Panc1 (cell line): ENCODE results near the gene TSPAN17. TPM values are rescaled to one million over a fixed set of nuclear protein-coding genes. Genes with fewer than 3 reads are reported as not detected.

ENCODE experiments used
- ATAC-seq: fragments of 200-7000 bp; cut with Tn5 transposase; 2 replicates; pipeline ENCODE4 v1.9.1; 2020; ENCODE audit warnings: mild to moderate bottlenecking, moderate library complexity
- BruUV-seq: library from RNA; stranded (reverse); fragments of 400-500 nt; replicated peaks from 2 replicates; lab custom pipeline; 2021; lab: Mats Ljungman, UMichigan
- CTCF ChIA-PET: fragments of 300-600 bp; sonication (Branson Sonifier 250); formaldehyde crosslinking; loops from one replicate; lab custom pipeline; 2022; ENCODE audit warnings: antibody characterized with exemption; lab: Charles Lee
- POLR2A ChIA-PET: fragments of 300-600 bp; sonication (Branson Sonifier 250); formaldehyde crosslinking; loops from one replicate; lab custom pipeline; 2022; ENCODE audit warnings: antibody characterized with exemption; lab: Charles Lee
- DNase-seq: peaks from one replicate; pipeline ENCODE4 v3.0.0-alpha.2; 2010; ENCODE audit warnings: low read depth, low spot score
- H3K27ac ChIP-seq: 2 replicates; pipeline ENCODE4 v1.5.1; 2011; ENCODE audit warnings: mild to moderate bottlenecking, low read length, inconsistent platforms
- H3K27me3 ChIP-seq: fragments of 200-500 bp; sonication (Bioruptor generic); 2 replicates; pipeline ENCODE4 v1.6.0; 2014; ENCODE audit warnings: low read length, inconsistent platforms; ENCODE audit not compliant: control insufficient read depth, insufficient read depth
- H3K36me3 ChIP-seq: fragments of 200-500 bp; sonication (Bioruptor generic); 2 replicates; pipeline ENCODE4 v1.5.1; 2014; ENCODE audit warnings: inconsistent platforms, mild to moderate bottlenecking, low read length, moderate library complexity; ENCODE audit not compliant: control insufficient read depth, insufficient read depth
- H3K4me1 ChIP-seq: 2 replicates; pipeline ENCODE4 v1.5.1; 2011; ENCODE audit warnings: inconsistent platforms, mild to moderate bottlenecking, low read length, moderate library complexity; ENCODE audit not compliant: control insufficient read depth, insufficient read depth
- H3K4me3 ChIP-seq, 2 experiments: 2 replicates each; pipeline ENCODE4 v1.5.1; 2011 to 2012; ENCODE audit warnings: low read depth in 2 of 2, low read length in 2 of 2, mild to moderate bottlenecking in 2 of 2, inconsistent platforms in 1 of 2, moderate library complexity in 1 of 2
- H3K9me3 ChIP-seq: fragments of 200-500 bp; sonication (Bioruptor generic); 2 replicates; pipeline ENCODE4 v1.5.1; 2014; ENCODE audit warnings: low read depth, mild to moderate bottlenecking, inconsistent platforms, low read length, moderate library complexity; ENCODE audit not compliant: control insufficient read depth, insufficient read depth
- CTCF ChIP-seq: fragments of 450-650 bp; IDR thresholded peaks from 2 replicates; pipeline ENCODE4 v1.5.1; 2017; ENCODE audit warnings: mild to moderate bottlenecking
- POLR2AphosphoS5 ChIP-seq: IDR thresholded peaks from 2 replicates; pipeline ENCODE4 v1.6.1; 2012; ENCODE audit warnings: mild to moderate bottlenecking, low read depth, low read length, moderate library complexity
- REST ChIP-seq, 2 experiments: IDR thresholded peaks; 2 replicates each; pipeline ENCODE4 v1.6.1; 2011 to 2012; ENCODE audit warnings: low read depth in 2 of 2, control low read depth in 1 of 2, low read length in 1 of 2, mild to moderate bottlenecking in 1 of 2, moderate library complexity in 1 of 2; ENCODE audit not compliant: insufficient read depth in 1 of 2
- SIN3A ChIP-seq: IDR thresholded peaks from 2 replicates; pipeline ENCODE4 v1.6.1; 2012; ENCODE audit warnings: low read depth, mild to moderate bottlenecking, low read length, moderate library complexity, borderline replicate concordance; ENCODE audit not compliant: insufficient read depth
- TCF7L2 ChIP-seq: IDR thresholded peaks from 2 replicates; pipeline ENCODE4 v1.6.1; 2011; ENCODE audit warnings: mild to moderate bottlenecking, low read depth, low read length, inconsistent platforms
- in situ Hi-C: cut with HindIII; loops from 2 replicates; pipeline ENCODE4 v1.10.0; 2016; ENCODE audit warnings: low sequenced_read_pairs, low pct_unique_long_range_greater_than_20kb
- intact Hi-C: fragments of 100-400 bp; cut with micrococcal nuclease; formaldehyde crosslinking; loops from one replicate; pipeline ENCODE4 v1.10.0; 2022; ENCODE audit not compliant: unreplicated experiment
- total RNA-seq: library from RNA; stranded (reverse); gene quantifications from one replicate; pipeline ENCODE4 v1.2.1, GENCODE V29; 2021; ENCODE audit not compliant: unreplicated experiment

Gene TSPAN17
- total RNA-seq, 1 experiment from 2014 or later, result 64.7 TPM

- ChIA-PET POLR2A (no interaction called here), CTCF (interaction anchor here (0.5 kb wide), 1 partner anchor 342 kb away, joined by 3 read pairs; the partner anchor contains the start of gene UIMC1)
- intact Hi-C loops, result loop anchor here (5.0 kb wide), 1 partner anchor 148 kb away; the partner anchor contains the start of gene UNC5A
- Histone ChIP-seq H3K4me3 (no peak overlapping the region), H3K27ac (no peak overlapping the region), H3K9me3 (no peaks in the 10 kb centered on the region), H3K36me3 (no peaks in the 10 kb centered on the region), H3K27me3 (peaks cover 5% of the 10 kb centered on the region; the same call in 1 of the 2 replicates), H3K4me1 (no peaks in the 10 kb centered on the region)
- no TSS peak for BruUV-seq
- ATAC-seq, result no peak
- TF ChIP-seq SIN3A (no peak), CTCF (no peak), POLR2AphosphoS5 (no peak), TCF7L2 (no peak), REST (IDR thresholded peaks at IDR 0.05; ENCODE audit: insufficient read depth in 1 of 2, low read depth in 2 of 2, low read length in 1 of 2) (no peak)
- no peak for DNase-seq
- in situ Hi-C loops, result no loop called here
These were observed 17.2 kb downstream of the TSPAN17 start for GRCh38 chr5:176664479-176664878.

- no peak for DNase-seq
- ATAC-seq, result no peak
- Histone ChIP-seq H3K27ac (no peak overlapping the region), H3K4me1 (no peaks in the 10 kb centered on the region), H3K27me3 (peaks cover 5% of the 10 kb centered on the region; the same call in 1 of the 2 replicates), H3K36me3 (no peaks in the 10 kb centered on the region), H3K9me3 (no peaks in the 10 kb centered on the region), H3K4me3 (no peak overlapping the region)
- no TSS peak for BruUV-seq
- intact Hi-C loops (loop anchor here (5.0 kb wide), 1 partner anchor 147 kb away; the partner anchor contains the start of gene UNC5A), in situ Hi-C loops (no loop called here)
- TF ChIP-seq SIN3A (no peak), TCF7L2 (no peak), CTCF (no peak), REST (IDR thresholded peaks at IDR 0.05; ENCODE audit: insufficient read depth in 1 of 2, low read depth in 2 of 2, low read length in 1 of 2) (no peak), POLR2AphosphoS5 (no peak)
- POLR2A ChIA-PET, result no interaction called here
- CTCF ChIA-PET, result interaction anchor here (0.5 kb wide), 1 partner anchor 342 kb away, joined by 3 read pairs; the partner anchor contains the start of gene UIMC1
These were observed 17.6 kb downstream of the TSPAN17 start for GRCh38 chr5:176664886-176665285.
